HG03175 (cell line): ENCODE results near the gene FAT2.
"Not testable (repeated sequence)": the region's sequence is repeated elsewhere in the genome, so short reads cannot be mapped to it uniquely, and the experiment has no call there.

Source experiments
- ATAC-seq: cut with Tn5 transposase; IDR thresholded peaks from one replicate; pipeline ENCODE4 v1.9.1; 2021; ENCODE audit warnings: mild to moderate bottlenecking, moderate library complexity; ENCODE audit not compliant: unreplicated experiment

FAT2 gene

DNA sequence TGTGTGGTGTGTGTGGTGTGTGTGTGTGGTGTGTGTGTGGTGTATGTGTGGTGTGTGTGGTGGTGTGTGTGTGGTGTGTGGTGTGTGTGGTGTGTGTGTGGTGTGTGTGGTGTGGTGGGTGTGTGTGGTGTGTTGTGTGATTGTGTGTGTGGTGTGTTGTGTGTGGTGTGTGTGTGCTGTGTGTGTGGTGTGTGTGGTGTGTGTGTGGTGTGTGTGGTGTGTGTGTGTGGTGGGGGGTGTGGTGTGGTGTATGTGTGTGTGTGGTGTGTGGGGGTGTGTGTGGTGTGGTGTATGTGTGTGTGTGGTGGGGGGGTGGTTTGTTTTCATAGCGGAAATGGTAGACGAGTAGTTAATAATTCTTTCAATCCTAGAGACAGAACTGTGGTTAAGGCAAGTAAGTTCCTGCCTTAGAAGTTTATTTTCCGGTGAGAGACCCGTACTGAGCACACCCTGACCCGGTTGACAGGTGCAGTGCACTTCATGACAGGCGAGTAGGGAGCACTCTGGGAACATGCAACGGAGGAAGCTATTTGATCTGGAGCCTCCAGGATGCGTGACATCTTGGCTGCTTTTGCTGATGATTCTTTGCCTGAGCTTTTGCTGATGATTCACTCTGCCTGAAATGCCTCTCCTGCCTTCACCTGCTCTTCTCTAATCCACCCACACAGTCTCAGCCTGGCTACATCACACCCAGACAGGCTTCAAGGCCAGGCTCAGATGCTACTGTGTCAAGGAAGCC lies 21.7 kb upstream of the FAT2 start:
- peak; percentile 89 for ATAC-seq

DNA sequence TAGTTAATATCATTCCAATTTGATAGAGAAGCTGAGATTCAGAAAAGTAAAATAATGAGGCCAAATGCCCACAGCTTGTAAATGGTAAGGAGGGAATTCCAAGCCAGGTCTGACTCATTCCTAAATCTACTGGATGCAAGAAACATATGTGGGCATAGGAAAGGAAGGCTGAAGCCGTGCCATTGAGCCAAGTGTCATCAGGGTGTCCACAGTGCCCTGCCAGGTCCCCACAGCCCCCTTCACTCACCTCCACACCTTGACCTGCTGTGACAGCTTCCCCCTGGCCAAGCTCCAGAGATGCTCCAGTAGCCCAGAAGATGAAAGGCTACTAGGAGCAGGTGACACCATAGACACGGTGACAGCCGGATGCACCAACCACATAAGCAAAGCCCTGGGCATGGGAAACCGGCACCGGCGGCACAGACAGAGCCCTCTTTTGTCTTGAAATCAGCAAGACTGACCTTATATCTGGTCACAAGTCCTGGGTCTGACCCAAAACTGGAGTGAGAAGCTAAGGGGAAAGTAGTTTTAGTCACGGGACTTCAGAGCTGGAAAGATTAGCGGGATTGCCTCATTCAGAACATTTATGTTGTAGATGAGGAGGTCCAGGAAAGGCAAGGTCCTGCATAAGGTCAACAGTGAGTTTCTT lies 20.1 kb upstream of the FAT2 start:
- ATAC-seq = no peak

DNA sequence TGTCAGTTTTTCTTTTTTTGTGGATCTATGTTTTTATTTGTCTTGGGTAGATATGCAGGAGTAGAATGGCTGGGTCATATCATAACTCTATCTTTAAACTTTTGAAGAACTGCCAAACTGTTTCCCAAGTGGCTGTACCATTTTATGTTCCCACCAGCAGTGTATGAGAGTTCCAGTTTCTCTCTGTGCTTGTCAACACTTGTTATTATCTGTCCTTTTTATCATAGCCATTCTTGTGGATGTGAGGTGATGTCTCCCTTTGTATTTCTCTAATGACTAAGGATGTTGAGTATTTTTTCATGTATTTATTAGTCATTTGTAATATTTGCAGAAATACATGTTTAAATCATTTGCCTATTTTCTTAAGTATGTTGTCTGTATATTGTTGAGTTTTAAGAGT lies 17.4 kb upstream of the FAT2 start:
- no peak for ATAC-seq

DNA sequence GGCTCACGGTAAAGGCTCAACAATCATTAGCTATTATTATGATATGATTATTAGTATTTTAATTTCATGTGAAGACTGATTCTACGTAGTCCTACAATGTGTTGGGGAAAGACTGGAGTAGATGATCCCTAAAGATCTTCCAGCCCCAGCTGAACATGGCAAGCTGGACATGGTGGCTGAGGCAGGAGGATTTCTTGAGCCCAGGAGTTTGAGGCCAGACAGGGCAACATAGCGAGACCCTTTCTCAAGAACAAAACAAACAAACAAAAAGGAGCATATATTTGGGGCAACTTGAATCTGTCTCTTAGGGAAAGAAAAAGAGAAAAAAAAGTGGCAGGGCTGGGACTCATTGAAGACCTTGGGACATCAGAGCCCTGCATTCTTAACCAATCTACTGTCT lies 16.2 kb upstream of the FAT2 start:
- ATAC-seq = no peak

DNA sequence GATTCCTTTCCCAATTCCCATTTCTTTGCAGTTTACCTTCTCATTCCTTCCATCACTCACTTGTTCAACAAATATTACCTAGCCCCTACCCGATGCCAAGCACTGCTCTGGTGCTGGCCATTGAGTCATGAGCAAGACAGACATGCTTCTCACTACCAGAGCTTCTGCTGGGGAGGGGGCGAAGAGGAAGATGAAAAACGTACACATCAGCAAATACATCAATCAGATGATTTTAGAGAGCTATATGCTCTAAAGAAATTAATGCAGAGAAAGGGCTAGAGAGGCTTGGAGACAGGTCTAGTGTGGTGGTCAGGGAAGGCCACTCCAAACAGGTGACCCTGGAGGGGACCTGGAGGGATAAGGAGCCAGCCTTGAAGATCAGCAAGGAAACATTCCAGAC lies 14.4 kb upstream of the FAT2 start:
- no peak for ATAC-seq

DNA sequence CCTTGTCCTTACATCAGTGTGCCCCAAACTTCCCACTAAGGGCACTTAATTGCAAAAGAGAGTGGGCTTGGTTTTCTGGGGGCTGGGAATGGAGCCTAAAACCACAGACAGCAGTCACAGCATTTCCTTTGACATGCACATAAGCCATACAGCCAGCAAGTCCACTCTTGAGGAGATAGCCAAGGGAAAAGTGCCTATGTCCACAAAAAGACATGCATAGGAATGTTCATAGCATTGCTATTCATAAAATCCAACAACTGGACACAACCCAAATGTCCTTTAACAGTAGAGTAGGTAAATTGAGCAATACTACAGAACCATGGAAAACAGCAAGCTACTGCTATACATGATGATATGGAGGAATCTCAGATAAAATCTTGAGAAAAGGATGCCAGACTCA lies 11.7 kb upstream of the FAT2 start:
- ATAC-seq = no peak

DNA sequence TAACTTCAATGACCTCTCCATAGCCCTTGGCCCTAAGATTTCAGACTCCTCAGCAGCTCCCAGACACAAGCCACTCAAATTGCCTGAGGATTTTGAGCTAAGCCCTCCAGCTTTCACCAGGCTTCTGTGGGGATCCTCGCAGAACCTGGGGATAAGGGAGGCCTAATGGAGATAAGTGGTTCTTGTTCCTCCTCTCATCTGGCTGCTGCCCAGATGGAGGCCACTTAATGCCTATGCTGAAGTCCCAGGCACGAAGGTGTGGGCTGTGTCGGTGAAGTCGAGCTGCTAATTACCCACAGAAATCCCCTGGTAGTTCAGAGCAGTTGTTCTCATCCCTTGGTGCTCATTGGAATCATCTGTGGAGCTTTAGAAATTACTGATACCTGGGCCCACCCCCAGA lies 10.3 kb upstream of the FAT2 start:
- no peak for ATAC-seq

DNA sequence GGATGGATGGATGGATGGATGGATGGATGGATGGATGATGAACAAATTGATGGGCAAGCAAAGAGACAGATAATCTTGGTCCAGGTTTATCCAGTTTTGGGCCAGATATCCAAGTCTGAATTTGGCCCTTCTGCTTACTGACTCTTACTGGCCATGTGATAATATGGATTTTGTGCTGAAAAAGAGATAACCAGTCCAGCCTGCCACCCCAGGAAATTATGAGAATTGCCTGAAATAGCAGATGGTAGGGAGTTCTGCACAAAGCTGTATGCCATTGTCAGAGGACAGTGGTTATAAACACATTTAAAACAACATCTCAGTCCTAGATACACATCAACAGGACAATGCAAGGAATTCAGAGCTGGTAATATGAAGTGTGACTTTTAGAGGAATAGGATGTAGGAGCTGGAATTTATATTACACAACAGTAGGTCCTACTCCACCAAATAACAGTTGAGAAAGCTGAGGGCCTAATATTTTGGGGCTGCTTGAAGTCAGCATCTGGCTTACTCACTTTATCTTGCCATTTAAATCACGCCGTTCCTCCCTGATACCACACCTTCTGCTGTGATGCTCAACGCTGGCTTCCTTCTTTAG lies 9.0 kb upstream of the FAT2 start:
- ATAC-seq = no peak

DNA sequence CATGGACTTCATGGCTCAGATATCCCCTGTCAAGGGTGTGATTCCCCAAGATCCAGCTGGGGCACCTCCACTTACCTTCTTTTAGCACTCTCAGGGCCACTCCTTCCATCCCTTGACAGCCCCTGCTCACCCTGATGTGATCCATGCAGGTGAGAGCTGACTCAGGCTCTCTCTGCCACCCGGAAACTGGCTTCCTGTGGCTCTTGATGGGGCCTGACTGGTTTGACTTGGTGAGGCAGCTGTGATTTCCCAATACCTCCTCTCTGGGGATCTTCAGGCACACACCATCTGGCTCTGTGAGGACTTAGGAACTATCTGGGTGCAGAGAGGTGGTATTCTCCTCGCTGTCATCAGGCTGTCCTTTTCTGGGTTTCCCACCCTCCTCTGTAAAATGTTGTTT lies 7.9 kb upstream of the FAT2 start:
- no peak for ATAC-seq

DNA sequence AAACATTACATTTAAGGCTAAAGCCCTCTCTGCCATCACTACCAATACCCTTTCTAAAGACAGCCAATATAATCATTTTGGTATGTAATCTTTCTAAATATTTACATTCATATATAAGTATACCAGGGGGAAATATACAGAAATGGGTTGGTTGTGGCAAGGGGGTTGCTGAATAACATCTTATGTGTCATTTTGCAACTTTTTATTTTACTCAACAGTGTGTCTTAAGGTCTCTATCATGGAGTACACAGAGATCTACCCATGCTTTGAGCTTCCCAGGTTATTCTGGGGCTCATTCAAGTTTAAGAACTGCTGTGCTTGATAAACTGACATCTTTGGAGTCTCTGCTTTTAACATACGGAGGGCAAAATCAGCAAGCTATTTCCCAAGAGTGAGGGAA lies 7.4 kb upstream of the FAT2 start:
- no peak for ATAC-seq

DNA sequence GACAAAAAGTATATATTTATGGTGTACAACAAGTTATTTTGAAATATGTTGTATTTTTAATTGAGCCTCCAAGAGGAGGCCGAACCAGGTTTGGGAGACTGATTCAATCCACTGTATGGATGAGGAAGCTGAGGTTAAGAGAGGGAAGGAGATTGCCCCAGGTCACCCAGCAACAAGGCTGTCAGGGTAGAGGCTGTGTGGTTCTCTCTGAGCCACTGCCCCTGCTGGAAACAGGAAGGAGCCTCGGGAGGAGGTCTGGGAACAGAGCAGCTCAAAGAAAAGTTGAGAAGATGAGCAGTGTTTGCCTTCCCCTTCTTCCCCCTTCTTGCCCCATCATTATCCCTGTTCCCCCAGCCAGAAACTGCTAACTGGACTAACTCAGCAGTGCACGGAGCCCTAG lies 6.6 kb upstream of the FAT2 start:
- no peak for ATAC-seq

DNA sequence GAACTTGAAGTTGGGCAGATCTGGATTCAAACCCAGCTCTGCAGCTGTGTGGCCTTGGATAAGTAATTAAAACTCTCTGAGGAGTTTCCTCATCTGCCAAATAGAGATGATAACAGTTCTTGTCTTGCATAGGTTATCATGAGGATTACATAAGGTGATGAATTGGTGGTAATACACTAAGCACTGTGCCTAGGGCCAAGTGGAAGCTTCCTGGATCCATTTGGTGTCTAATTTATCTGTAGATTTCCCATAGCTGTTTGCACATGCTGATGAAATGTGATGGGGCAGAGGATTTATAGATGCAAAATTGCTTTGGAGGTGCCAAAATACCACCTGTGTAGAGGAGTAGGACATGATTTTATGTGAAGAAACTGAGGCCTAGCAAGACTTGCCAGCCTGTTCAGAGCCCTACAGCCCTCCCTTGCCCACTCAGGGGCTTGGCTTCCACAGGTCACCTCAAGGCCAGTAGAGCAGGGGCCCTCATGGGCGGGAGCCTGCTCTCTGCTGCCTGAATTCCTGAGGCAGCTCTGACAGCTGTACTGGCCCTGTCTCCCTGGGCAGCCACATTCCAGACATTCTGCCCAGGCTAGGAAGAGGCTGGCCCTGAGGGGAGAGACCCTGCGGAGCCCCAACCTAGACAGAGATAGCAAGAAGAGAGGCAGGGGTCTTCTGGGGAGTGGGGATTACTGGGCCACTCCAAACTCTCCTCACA lies 5.9 kb upstream of the FAT2 start:
- ATAC-seq = no peak

DNA sequence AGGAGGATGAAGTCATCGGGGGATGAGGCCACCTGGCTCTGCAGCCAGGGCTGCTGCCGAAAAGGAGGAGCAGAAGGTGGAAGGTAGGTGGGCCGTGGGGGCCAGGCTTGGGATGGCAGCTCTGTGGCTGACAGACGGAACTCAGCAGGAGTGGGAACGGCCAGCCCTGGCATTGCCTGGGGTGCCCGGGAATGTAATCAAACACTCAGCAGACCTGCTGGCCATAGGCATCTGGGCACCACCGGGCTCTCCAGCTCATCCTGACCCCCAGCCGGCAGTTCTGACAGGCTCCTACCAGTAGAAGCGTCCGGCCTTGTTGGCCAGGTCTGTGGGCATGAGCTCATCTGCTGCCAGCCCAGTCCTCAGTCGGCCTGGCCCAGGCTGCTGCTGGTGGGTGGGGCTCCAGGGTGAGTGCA lies 4.3 kb upstream of the FAT2 start:
- ATAC-seq = no peak

DNA sequence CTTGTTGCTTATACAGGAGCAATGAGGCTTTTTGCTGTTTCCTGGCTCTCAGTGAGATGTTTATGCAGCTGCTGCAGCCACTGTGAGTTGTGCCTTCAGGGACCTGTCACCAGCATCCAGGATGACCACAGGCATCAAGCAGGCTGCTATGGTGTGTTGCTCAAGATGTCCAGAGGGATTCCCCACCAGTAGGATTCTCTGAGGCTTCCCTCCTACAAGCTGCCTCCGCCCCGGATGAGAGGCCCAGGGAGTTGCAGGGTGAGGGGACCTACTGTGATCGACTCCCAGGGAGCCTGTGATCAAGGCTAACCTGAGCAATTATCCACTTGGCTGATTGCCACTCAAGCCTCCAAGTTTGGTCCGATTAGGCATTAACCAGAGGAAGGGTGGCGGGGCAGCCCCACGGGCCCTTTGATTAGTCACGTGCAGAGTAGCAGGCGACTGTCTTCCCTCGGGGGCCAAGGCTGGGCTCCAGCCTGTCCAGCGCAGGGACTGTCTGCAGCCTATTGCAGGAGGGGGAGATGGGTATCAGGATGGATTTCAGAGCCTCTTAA lies 1.8 kb upstream of the FAT2 start:
- peak; percentile 80 for ATAC-seq

DNA sequence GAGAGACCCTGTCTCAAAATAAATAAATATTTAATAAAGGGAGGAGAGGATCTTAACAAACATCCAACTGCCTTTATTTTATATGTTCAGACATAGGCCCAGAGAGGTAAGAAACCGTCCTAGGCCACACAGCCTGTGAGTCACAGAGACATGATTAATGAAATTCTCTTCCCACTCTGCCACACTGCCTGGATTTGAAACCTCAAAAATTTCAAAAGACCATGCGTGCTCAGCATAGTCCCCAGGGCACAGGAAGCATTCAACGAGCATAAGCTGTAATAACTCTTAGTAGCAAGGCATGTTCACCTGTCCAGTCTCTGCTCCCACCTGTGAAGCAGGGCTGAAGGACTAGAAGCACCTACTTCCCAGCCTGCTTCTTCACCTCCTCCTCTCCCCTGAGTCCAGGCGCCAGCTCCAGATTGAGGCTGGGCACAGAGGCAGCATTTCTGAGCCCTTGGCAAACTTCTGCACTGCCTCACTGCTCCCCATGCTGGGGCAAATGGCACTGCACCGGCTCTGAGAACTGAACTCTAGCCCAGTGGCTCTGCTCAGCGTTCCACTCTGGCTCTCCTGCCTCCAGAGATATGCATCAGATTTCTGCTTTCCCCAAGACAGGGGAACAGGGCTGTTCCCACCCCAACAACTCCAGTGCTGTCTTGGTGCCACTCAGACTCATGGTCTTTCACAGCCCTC lies 1.1 kb downstream of the FAT2 start:
- ATAC-seq = no peak

DNA sequence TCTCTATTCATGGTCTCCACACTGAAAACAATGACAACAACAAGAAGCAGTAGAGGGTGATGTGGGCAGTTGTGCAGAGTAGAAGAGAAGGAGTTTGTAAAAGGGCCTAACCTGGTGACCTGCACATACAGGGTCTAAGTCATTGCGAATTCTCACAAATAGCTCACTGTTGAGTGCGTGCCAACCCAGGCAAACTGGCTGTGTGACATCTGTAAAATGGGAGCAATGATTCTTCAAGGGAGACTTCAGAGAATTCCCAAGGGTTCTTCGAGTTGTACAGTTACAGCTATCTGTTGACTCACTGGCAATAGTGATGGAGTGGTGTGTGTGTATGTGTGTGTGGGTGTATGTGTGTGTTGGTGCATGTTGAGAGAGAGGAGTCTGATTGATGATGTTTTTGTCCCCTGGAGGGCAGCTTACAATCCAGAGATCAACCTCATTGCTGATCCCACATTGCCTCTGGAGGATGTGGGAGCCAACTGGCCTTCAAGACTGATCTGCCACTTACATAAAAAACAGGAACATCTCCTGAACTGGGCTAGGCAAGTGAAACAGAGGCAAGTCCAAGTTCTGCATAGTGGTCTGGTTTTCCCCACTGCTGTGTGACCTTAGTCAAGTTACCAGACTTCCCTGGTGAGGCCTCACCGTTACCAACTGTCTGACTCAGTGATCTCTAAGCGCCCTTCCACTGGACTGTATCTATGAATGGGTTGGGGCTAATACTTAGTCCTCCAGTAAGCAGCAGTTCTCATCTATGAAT lies 3.2 kb downstream of the FAT2 start:
- ATAC-seq = no peak

DNA sequence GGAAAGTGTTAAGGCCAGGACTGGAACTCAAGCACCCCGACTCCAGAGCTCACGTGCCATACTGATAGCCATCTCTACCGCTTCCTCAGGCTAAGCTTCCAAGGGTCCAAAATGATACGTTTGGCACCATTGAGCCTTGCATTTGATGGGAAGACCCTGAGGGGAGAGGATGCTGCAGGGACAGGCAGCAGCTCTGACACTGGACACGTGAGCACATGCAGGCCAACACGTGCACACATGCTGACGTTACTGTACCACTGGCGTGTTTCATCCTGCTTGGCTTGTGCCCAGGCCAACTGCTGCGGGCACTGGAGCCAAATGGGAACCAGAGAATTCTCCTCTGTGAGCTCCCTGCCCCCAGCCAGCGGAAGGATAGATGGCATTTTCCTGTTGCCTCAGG lies 5.2 kb downstream of the FAT2 start:
- ATAC-seq = no peak

DNA sequence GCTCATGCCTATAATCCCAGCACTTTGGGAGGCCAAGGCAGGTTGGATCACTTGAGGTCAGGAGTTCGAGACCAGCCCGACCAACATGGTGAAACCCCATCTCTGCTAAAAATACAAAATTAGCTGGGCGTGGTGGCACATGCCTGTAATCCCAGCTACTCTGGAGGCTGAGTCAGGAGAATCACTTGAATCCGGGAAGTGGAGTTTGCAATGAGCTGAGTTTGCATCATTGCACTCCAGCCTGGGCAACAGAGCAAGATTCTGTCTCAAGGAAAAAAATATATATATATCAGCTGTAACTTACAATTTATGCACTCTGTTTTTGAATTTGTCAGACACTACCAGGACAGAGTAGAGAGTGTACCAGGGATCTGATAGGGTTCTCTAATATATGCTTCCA lies 5.8 kb downstream of the FAT2 start:
- ATAC-seq = not testable (repeated sequence)

DNA sequence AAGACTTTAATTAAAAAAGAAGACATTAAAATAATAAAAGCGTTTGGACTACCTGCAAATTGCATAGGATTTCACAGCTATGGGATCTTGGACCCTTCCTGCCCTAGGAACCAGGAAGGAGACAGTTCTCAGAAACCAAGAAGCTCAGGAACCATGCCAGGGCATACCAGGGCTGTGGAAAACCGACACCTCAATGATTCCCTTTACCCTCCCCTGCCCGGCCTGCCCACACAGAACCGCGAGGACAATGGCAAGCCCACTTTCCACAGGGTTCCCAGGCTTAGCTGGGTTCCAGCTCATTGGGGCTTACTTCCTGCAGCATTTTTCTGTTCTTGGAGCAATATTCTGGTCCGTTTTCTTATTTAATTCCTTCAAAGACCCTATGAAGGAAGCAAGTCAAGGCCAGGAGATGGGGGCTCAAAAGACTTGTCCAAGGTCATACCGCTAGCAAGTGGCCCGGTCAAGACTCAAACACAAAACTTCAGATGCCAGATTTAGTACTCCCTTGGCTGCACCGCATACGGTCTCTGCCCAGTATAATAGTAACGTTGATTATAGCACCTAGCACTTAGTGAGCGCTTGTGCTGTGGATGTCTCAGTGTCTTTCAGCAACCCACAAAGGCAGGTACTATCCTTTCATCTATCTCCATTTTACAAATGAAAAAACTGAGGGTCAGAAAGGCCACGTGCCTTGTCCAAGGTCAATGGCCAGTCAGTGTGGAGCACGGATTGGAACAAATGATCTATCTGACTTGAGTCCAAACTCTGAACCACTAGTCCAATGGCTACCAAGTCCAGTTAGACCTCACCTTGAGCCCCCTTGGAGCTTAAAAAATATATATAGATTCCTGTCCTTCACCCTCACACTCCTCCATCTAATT lies 6.8 kb downstream of the FAT2 start:
- no peak for ATAC-seq
